Measurements from ENCODE around the gene CCDC177.

Gene CCDC177

DNA sequence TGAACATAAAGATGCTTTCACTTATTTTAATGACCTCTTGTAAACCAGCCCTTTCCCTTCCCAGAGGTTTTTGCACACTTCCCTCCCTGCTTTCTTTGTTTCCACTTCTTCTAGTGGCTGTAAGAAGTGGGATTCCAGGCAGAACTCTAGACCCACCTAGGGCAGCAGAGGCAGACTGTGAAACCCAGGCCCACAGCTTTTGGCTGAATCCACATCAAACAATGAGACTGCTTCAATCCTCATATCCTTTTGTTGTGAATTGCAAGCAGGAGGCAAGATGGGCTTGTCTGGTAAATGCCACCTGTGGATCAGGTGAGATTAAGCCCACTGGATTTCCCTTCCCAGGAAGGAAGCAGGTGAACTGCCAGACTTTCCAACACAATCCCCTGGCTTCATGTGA, 12.8 kb downstream of the CCDC177 start:
- no peak for DNase-seq (ENCODE audit: low read depth)

DNA sequence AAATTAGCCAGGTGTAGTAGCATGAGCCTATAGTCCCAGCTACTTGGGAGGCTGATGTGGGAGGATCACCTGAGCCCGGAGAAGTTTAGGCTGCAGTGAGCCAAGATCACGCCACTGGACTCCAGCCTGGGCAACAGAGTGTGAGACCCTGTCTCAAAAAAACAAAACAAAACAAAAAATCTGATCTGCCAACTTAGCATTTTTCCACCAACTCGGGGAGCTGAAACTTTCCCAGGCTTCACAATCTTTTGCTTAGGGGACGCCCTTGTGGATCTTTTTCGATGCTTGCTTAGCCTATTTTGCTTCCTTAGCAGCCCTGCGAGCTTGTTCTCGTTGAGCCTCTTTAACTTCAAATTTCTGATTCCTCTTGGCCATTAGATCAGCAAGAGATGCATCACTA, 13.8 kb downstream of the CCDC177 start:
- DNase-seq (ENCODE audit: low read depth), result no peak

DNA sequence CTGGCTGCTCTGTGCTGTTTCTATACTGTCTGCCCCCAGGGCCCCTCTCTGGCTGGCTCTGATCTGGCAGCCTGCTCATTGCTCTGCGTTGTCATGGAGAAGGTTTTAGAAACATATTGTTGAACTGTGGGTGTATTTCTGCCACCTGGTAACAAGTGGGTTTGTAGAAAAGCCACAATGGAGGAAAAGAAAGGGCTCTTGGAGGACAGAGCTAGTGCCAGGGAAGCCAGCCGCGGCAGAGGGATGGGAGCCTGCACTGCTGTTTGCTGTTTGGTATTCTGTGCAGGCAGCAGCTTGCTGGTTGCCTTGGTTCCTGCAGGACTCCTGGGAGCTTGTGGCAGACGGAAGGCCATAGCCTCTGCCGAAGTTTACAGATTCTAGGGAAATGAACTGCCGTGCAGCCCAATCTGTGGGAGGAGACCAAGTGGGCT, 15.1 kb downstream of the CCDC177 start:
- no peak for DNase-seq (ENCODE audit: low read depth)

DNA sequence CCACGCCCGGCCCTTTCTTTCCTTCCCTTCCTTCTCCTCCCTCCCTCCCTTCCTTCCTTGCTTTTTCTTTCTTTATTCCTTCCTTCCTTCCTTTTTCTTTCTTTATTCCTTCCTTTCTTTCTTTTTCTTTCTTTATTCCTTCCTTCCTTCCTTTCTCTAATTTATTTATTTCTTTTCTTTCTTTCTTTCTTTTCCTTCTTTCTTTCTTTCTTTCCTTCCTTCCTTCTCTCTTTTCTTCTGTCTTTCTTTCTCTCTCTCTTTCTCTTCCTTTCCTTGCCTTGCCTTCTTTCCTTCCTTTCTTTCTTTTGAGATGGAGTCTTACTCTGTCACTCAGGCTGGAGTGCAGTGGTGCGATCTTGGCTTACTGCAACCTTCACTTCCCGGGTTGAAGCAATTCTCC, 15.9 kb downstream of the CCDC177 start:
- DNase-seq (ENCODE audit: low read depth), result no peak

DNA sequence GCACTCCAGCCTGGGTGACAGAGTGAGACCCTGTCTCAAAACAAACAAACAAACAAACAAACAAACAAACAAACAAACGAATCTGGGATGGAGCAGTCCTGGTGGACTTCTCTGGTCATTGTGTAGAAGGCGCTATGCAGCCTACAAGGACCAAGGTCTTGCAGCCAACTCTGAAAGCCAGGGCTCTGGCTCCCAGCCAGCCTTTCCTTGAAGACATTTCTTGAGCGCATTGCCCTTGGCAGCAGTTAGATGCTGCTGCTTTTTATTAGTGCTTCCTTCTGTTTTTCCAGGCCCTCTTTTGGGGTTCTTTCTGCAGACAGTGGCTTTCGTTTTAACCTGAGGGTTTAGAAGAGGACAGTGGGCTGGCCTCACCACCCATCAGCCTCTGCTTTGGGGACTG, 20.2 kb downstream of the CCDC177 start:
- DNase-seq (ENCODE audit: low read depth), result no peak

DNA sequence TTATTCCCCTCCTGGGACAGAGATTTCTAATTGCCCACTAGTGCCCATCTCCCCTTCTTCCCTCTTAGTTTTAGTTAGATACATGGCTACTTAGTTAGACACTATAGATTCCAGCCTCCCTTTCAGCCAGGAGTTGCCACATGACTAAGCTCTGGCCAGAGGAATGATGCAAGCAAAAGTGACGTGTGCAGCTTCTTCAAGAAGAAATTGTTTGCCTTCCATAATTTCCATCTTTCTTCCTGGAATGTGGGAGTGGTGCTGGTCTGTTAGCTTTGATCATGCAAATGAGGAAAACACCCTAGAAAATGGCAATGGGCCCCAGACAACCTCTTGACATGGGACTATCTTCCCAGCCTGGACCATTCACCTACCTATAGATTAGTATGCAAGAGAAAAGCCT, 21.4 kb downstream of the CCDC177 start:
- DNase-seq (ENCODE audit: low read depth), result no peak

DNA sequence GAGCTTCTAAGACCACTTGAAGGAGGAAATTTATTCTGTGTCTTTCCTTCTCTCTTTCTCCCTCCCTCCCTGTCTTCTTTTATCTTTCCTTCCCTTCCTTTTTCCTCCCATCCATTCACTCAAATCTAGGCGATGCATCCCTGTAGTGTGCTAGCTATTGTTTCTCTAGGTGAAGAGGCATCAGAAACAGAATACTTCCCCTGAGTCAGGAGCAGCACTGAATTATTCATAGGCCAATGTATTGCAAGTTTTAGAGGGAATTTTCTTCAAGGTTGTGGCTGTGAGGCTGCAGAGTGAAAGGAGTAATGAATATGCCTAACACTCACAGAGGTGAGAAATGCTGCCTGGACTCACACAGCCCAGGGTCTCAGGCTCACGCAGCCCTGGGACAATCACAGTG, 23.2 kb downstream of the CCDC177 start:
- no peak for DNase-seq (ENCODE audit: low read depth)

DNA sequence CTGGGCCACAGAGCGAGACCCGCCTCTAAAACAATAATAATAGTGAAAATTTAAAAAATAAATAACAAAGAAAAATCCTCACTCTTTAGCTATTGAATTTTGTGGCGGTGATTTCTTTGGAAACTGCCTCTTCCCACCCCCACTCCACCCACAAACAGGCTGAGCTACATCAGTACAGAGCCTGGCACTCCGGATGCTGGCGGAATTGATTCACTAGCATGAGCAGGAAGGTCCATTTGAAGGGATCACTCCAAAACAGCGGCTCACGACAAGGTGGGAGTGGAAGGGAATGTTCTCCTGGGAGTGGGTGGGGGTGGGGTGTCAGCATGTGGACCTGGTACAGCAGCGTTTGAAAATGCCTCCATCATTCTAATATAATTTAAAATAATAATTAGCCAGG, 26.1 kb downstream of the CCDC177 start:
- no peak for DNase-seq (ENCODE audit: low read depth)

DNA sequence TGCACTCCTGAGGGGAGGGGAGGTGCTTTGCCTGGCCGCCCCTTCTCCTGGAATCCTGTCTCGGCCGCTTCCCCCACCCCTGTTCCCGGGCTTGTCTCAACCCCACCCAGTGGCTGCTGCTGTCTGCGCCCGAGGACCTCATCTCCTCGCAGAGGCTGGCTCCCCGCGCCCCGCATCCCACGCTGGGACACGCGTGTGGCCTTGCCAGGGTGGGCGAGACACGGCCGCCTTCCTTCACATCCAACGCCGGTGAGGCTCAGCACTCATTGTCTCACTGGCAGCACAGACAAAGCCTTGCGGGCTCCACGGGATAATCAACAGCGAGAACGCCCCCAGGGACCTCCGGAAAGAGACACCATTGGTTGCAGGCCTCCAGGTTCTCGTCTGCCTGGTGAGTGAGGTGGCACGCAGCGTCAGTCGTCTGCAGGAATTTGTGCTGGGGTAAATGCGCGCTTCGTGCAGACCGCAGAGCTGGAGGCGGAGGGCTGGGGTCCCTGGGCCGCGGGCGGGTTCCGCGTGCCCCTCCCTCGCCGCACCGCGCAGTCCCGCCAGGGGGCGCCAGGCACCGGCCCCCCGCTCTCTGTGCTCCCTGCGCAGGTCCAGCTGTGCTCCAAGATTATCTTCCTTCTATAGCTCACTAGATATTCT, 26.8 kb downstream of the CCDC177 start:
- no peak for DNase-seq (ENCODE audit: low read depth)

DNA sequence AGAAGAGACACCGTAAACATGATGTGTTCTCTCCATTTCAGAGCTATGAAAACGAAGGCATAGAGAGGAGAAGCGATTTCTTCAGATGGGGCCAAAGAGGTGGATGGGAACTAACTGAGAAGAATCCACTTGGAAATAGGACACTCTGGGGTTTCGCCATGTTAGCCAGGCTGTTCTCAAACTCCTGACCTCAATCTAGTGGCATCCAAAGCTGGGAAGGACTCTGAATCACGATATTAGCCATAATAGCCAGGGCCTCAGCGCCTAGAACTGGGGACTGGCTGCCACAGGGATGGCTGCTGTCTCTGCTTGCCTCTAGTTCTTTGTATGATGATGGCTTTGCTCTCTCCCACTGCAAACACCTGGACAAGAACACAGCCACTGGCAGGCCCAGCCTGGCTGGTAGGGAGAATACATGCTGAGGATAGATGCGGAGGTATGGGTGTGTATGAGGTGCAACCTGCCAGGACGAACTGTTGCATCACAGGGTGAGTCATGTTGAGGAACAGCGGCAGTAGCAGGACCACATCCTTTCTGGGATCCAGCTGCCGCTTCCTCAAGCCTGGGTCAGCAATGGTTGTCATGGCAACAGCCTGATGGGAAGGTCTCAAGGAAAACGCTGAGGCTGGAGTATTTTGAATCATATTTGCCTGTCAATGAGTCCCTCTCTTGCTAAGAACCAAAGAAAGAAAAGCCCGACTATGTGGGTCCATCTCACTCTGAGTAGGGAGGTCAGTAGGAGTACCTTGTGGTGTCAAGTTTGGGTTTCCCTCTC, 31.1 kb downstream of the CCDC177 start:
- peak; percentile 1 for DNase-seq (ENCODE audit: low read depth)

DNA sequence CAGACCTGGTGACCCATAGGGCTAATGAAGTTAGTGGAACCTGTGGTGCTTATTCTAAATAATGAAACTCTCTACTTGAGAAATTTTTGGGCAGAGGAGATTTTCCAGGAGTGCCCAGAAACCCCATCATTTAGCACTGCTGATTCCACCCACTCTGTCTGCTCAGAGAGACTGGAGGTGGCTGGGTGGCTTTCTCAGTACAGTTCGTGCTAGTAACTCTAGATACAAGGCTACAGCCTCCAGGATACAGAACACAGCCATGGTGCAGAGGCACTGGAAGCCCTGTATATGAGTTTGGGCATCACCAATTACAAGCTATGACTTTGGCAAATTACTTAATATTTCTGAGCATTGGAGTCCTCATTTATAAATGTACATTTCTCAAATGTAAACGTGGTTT, 32.4 kb downstream of the CCDC177 start:
- no peak for DNase-seq (ENCODE audit: low read depth)

DNA sequence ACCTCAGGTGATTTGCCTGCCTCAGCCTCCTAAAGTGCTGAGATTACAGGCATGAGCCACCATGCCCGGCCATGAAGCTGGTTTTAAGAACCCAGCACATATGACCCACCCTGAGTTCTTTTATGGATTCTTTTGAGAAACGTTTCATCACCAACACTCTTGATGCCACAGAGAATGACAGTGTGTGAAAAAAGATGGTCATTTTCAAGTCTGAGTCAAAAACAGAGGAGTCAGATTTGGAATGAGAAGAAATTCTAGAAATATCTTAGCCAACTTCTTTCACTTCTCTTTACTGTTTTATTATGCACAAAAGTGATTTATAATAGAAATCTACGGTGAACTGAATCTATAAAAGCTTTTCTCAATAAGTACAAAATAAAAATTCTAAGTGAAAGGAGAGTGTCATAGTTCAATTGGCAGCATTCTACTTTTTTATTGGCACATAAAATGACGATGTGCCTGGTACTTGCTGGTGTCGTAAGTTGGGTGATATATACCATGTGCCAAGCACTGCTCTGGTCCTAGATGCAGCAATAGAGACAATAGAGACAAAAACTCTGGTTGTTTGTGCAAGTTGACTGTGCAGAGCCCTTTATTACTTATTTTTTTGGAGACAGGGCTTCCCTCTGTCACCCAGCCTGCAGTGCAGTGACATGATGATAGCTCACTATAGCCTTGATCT, 33.9 kb downstream of the CCDC177 start:
- DNase-seq (ENCODE audit: low read depth), result no peak

DNA sequence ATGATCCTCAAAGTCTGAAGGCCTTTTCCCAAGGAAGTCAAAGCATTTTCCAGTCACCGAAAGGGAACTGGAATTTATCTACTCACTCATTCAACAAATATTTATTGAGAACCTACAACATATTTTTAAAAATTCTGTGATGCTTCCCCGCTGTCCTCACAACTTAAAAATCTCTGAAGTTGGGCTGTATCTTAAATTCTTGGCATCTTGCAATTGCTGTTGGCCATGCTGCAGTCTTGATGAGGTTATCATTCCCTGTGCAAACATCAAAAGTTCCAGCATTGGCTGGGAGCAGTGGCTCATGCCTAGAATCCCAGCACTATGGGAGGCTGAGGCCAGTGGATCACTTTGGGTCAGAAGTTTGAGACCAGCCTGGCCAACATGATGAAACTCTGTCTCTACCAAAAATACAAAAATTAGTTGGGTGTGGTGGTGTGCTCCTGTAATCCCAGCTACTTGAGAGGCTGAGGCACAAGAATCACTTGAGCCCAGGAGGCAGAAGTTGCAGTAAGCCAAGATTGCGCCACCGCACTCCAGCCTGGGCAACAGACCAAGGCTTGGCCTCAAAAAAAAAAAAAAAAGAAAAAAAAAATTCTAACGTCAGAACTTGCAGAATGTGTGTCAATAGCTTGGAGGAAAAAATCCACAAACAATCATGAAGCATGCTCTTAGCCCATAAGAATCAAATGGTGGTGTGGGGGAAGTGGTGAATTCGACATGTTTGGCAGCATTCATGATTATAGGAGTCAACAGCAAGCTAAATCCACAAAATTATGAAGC, 34.9 kb downstream of the CCDC177 start:
- no peak for DNase-seq (ENCODE audit: low read depth)

DNA sequence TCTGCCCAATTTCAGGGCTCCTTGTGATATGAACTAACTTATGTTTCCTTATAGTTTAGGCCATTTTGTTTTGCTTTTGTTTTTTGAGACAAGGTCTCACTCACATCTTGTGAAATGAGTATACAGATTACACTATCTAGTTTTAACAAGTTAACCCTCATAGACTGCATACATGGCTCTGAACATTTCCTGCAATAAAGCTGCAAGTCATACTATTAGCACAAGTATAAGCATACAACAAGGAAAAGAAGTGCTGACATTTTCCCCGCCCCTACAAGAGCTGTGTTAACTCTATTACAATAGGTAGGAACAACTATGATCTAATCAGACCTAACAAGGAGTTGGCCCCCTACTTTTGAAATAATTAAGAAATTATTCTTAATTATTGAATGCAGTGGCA, 35.9 kb downstream of the CCDC177 start:
- DNase-seq (ENCODE audit: low read depth), result no peak

DNA sequence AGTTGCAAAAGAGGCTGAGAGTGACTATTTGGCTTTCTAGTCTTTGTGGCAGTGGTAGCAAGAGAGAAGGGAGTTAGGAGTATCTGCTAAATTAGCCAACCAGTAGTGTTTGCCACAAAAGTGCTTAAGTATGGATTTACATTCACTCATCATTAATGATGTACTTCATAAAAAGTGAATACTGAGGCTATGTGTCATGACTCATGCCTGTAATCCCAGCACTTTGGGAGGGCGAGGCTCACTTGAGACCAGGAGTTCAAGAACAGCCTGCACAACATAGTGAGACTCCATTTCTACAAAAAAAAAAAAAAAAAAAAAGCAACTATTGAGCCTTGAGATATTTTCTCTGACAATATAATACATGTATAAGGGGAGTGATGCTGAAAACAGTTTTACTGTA, 36.8 kb downstream of the CCDC177 start:
- no peak for DNase-seq (ENCODE audit: low read depth)

DNA sequence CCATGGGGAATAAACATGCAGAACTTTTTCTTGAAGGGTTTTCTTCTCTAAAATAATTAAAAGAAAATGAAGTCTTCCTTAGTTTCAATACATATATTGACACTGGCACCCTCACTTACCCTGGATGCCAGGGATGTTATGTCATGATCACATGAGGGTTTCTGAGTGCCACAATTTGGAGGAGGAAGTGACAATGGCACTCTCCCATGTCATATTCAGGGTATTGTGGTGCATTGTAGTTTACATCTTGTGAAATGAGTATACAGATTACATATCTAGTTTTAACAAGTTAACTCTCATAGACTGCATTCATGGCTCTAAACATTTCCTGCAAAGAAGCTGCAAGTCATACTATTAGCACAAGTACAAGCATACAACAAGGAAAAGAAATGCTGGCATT, 37.7 kb downstream of the CCDC177 start:
- DNase-seq (ENCODE audit: low read depth), result no peak

DNA sequence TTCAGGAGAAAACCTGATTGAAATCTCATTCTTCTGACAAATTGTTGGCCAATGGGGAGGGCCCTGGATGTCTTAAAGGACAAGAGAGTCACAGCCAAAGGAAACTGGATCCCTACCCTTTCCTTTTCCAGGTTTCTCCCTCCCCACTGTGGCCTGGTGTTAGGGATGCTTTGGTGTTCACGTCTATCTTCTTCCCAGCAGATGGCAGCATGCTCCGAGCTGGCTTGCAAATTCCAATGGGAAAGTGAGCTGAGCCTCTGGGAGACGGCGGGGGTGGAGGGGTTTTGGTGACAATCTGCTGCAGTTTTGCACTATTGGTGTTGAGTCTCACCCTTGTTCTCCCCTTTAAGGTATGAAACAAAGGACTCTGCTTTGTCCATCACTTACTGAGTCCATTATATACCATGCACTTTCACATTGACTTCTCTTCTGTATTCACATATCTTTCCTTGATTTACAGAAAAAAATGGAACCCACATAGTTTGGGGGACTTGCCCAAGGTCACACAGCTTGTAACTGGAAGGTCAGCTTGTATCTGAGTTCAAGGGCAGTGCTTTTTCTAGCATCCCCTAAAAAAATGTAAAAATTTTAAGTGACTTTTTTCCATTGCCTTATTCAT, 39.3 kb downstream of the CCDC177 start:
- no peak for DNase-seq (ENCODE audit: low read depth)

DNA sequence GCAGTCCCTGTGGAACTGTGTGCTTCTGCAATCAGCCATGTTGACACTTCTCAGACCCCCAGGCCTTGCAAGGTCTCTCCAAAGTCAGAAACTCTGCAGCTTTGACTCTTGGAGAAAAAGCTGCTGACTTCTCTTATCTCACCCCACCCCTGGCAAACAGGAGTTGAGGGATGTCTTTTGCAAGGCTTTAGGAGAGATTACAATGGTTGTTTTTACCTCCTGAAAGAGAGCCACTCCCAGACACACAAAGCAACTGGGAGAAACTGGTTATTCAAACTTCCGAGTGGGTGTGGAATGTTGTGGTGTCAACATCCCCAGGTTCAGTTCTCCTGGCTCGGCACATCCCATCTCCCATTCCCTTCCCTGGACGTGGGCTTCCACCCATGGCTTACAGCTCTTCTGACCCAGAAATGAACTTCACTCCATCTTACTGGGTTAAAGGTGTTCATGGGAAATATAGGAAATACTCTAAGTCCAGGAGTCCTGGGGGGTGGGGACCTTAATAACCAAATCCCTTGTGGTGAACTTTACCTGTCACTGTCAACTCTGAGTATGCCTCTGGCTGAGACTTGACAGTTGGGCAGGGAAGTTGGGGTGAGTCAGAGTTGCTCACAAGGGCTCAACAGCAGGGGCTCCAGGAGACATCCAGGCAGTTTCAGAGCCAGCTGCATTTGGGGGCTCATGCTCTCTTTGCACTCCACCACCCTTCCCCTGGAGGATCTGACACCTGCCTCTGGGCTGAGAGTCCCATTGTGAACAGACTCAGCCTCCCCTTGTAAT, 41.9 kb downstream of the CCDC177 start:
- no peak for DNase-seq (ENCODE audit: low read depth)

DNA sequence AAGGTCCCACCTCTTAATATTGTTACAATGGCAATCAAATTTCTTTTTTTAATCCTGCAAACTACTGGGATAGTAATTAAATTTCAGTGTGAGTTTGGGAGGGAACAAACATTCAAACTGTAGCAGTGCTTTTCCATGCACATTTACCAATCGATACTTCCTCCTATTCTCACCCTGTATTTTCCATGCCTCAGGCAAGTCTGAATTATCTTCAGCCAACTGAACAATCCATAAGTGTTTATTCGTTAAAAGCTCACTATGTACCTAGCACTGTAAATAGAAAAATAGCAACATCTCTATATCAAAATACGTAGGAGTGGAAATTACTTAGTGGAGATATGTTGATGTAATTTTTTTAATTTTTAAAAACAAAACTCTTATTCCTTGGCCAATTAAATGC, 43.5 kb downstream of the CCDC177 start:
- DNase-seq (ENCODE audit: low read depth), result no peak

DNA sequence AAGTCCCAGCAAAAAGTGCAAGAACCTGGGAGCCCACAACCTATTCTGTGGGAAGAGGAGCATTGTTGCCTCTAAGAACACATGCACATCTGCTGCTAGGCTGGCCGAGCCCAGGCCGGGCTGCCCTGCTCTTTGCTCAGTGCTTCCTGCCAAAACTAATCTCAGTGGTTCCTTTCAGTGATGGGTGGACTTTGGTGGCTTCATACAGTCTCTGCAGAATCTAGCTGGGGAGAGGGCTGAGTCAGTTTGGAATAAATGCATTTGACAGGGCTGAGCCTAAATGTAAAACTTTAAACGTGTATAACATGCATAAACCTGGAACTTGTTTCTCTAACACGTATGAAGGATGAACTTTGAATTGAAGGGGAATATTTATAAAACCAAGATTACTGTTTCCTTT, 44.6 kb downstream of the CCDC177 start:
- DNase-seq (ENCODE audit: low read depth), result no peak

DNA sequence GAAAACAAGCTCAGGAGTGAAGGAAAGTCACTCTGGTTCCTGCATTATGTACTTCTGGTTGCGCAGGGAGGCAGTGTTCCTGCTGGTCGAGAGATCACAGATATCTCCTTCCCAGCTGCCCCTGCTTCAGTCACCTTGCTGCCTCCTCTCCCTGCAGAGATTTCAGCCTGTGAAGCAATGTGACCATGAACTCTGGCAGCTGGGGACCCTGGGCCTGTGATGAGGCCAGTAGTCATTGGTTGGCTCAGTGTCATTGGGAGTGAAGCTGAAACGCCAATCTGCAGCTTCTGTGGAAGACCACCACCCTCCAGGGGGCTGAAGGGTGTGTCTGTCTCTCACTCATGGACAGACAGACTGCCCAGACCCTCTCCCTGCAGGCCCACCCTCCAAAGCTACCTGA, 45.1 kb downstream of the CCDC177 start:
- no peak for DNase-seq (ENCODE audit: low read depth)

All from stimulated activated CD4-positive, alpha-beta T cell treated with anti-CD3 and anti-CD28 coated beads, Interleukin-2, amount 100 ng/mL, for 4 hours (primary cell).